Right lobe of liver (tissue), 4 donors: ENCODE results near the gene SV2B.

ENCODE experiments used
- CTCF ChIP-seq, 4 donors: fragments of 200-600 bp in 3 of 4; fragments of 450-650 bp in 1 of 4; IDR thresholded peaks; one replicate each; pipeline versions ENCODE4 v1.5.1 to v1.8.0; 2016 to 2022; ENCODE audit warnings: antibody characterized with exemption in 4 of 4, mild to moderate bottlenecking in 2 of 4
- POLR2A ChIP-seq: fragments of 450-650 bp; IDR thresholded peaks from one replicate; pipeline ENCODE4 v1.6.1; 2017; ENCODE audit warnings: antibody characterized with exemption, mild to moderate bottlenecking
- donor health status: DM: no; HTN: no; CAD: no.
- donor health status: DM: no; HTN: no; CAD: no.
- donor health status: DM: no; HTN: yes; CAD: no.

DNA sequence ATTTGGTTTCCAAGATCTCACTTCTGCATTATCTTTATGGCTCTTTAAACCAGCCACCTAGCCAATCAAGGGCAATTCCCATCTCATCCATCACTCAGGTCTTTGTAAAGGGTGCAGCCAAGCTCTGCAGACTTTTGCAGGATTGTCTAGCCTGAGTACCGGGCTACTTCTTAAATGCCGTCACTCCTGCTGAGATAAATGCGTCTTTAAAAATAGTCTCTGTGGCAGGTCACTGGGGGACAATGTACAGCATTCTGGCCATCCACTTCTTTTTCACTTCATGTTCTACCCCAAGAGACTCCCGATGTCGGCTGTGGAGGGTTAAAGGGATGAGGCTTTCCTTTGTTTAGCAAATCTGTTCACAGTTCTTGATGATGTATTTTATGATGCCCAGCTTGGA is 194.7 kb downstream of the SV2B start:
- TF ChIP-seq CTCF (IDR thresholded peaks at IDR 0.05) (no peak), POLR2A (no peak)
